NCI-H524 (cell line): Measurements from ENCODE around the gene RAB3C.
"Not testable (repeated sequence)": the region's sequence is repeated elsewhere in the genome, so short reads cannot be mapped to it uniquely, and the experiment has no call there.

Experiments used
- DNase-seq, 2 experiments: peaks; one replicate each; lab custom pipeline; 2025; lab: John Stamatoyannopoulos, UW

The RAB3C gene

DNA sequence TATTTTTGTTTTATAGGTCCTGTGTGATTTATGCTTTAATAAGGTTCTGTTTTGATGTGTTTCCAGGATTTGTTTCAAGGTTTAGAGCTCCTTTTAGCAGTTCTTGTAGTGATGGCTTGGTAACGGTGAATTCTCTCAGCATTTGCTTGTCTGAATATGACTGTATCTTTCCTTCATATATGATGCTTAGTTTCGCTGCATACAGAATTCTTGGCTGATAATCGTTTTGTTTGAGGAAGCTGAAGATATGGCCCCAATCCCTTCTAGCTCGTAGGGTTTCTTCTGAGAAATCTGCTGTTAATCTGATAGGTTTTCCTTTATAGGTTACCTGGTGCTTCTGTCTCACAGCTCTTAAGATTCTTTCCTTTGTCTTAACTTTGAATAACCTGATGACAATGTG lies 20.0 kb downstream of the RAB3C start:
- not testable (repeated sequence) for DNase-seq

DNA sequence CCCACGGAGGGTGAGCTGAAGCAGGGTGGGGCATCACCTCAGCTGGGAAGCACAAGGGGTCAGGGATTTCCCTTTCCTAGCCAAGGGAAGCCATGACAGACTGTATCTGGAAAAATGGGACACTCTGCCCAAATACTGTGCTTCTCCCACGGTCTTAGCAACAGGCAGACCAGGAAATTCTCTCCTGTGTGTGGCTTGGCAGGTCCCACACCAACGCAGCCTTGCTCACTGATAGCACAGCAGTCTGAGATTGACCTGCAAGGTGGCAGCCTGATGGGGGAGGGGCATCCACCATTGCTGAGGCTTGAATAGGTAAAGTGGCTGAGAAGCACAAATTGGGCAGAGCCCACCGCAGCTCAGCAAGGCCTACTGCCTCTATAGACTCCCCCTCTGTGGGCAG lies 23.2 kb downstream of the RAB3C start:
- DNase-seq = no peak

DNA sequence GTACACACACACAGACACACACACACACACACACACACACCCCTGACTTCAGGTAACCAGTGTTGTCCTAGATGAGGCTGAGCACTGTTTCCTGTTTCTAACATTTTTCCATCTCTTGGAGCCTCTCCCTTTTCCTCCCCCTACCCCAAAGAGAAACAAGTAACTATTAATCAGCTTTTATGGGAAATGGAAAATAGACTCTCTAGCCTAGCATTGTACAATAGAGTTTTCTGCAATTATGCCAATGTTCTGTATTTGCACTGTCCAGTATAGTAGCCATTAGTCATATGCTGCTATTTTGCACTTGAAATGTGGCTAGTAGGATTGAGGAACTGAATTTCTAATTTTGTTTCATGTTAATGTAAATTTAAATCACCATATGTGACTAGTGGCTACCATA lies 33.1 kb downstream of the RAB3C start:
- DNase-seq = no peak

DNA sequence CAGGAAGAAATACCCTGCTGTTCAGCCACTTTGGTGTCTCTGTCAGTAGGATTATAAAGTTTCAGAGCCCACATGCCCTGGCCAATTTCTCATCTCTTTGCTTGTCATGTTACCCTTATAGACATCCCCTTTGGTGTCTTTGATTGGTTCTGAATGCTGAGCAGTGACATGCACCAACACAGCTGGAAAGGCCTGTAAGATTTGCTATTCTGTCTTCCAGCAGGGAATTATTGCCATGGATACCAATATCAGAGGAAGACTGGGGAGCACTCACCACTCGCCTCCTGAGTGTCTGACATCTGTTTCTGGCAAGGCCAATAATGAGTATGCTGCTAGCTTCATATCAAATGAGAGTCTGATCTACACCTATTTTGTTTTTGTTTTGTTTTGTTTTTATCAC lies 34.4 kb downstream of the RAB3C start:
- DNase-seq = no peak

DNA sequence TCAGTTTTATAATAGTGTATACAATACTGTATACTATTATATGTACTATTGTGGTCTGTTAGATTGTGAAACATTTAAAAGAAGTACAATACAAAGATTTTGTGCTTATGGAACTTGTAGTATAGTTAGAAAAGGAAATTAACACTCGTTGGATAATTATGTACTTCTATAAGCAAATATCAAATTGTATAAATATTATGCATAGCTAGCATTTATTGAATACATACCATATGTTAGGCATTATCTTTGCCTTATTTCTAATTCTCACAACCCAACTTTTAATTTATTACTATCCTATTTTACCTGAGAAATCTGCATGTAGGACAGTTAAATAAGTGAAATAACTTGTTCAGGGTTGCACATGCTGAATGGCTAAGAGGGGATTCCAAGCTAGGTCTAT lies 37.5 kb downstream of the RAB3C start:
- no peak for DNase-seq

DNA sequence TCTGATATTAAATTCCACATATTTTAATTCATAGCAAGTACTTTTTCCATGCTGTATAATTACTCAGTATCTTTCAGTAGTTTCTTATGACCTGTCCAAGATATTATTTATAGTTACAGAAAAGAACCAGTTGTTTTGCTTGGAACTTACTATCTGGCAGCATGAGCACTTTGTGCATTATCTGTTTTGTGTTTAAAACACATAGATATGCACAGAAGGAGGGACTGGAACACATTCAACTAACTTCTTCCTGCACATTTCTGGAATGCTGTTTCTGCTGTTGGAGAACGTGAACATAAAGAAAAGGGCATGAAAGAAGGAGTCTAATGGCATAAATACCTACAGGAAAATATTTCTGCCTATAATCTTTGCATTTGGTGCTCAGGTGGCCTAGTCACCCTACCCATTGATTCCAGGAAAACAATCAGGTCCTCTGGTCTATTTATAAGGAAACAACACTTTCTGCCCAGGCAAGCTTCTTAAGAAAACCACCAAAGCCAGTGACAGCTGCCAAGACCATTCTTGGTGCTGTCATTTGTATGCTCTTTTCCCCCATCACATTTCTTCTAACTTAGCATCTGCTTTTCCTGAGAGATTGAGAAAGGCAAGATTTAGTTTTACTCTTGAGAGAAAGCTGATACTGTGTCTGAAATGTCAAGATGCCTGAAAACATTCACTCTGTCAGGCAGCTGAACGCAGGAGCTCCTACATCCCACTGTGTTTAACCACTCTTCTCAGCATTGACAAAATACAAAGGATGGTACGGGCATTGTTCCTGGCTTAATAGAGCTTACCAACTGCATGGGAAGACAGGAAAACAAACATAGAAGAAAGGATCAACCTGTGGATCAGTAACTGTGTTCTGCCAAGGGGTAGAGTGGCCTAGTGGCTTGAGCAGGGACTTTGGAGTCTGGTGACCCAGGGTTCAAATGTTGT lies 40.3 kb downstream of the RAB3C start:
- DNase-seq = no peak

DNA sequence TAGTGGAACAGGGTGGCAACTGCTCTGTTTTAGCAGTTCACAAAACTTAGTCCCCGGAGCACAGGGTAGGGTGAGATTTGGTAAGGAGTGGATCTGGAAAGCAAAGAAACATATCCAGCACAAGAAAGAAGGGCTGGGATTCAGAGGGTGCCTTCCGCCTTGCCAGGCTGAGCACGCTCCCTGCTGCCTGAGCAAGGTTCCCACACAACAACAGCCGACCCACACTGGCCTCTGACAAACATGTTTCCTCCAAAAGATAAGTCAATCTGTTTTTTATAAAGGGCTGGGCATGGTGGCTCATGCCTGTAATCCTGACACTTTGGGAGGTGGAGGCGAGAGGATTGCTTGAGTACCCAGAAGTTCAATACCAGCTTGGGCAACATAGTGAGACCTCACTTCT lies 45.8 kb downstream of the RAB3C start:
- DNase-seq = no peak

DNA sequence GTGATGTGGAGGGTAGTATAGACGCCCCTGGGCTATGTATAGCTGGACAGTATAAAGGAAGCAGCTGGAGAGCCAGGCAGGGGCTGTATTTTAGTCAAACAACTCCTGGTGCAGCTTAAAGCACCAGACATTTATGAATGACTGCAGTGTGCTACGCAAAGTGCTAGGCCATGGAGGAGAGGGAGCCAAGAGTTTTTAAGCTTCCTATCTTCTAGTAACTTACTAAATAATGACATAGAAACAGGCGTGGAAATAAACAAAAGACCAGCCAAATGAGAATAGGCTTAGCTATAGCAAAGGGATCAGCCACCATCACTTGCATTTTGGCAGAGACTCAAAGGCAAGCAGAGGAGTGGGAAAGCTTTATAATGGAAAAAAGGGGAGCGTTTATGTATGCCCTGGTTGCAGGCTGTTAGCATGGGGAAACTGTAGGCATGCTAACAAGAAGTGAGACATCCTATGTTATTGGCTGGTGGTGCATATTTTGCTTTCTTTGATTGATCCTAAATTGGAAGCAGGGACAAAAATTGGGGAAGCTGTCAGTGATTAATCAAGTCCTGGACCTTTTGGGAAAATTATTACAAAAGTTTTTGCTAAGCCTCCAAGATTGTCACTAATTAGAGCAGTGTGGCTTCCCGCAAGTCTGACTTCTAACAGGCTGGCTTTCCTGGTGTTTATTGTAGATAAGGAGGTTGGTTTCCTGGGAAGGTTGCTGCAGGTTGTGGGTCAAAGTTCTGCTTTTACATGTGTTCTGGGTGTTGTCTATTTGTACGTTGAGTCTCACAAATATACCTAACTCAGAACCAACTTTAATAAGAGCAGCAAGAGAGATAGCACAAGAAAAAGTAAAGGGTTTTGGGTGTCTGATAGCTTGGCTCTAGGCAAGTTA lies 46.6 kb downstream of the RAB3C start:
- DNase-seq = no peak

DNA sequence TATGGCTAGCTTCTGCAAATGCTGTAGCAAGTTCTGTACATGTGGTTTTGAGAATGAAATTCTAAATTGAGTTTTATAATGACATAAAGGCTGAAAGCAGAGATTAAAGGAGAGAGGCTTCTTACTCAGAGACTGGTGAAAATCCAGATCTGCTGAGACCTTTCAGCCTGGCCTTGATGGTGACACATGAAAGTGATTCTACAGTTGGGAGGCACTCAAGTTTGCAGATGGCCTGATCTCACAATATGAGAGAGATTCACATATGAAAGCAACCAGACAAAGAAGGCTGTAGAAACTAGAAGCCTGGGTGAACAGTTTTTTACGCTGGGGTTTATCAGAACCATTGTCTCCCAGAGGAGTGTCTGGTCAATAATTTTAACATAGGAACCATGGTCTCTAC lies 49.0 kb downstream of the RAB3C start:
- no peak for DNase-seq

DNA sequence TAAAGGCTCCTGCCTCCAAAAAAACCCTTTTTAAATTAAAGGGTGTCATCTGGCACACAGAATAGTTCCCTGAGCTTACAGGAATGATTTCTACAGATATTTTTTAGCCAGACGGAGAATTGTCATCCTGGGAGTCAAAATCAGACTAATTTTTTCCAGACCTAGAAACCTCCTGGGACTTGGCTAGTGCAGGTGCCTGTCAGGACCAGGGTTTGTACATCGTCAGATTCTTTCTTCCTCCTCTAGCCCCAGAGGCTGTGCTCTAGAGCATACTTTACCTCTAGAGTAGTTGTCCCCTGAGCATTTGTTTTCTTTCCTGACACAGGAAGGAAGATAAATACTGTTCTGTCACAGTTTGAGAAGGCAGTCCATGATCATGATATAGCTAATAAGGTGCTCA lies 52.5 kb downstream of the RAB3C start:
- DNase-seq = no peak

DNA sequence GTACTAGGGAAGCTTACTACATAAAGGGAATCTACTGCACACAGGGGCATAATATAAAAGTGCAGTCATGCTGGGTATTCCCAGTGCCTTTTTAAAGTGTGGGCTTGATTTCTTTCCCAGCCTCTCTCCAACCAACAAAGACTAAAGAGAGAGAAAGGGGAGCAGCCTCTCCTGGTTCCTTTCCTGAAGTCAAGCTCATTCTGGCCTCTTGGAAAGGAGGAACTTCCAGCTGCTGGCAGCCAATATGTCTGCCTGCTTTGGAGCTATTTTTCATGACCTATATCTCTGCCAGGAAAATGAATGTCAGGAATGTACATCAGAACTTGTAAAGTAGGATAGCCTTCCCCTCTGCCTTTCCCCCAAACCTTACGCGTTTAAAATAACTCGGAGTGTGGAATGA lies 57.1 kb downstream of the RAB3C start:
- DNase-seq = no peak

DNA sequence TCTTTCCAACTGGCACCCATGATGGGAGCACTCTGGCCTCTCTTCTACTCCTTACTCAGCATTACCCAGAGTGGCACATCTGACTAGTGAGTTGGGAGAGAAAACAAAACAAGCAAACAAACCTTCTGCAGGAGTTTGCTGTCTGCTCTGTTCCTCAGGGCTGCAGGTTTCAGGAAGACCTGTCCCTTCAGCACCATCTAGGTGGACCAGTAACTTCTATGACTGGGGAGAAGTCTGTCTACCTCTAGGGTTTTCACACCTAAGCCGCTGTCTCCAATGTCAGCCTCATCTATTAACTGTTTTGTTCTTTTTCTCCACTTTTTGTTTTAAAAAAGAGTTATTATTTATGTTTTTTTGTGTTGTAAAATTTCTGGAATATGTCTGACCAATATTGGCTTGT lies 58.7 kb downstream of the RAB3C start:
- no peak for DNase-seq

DNA sequence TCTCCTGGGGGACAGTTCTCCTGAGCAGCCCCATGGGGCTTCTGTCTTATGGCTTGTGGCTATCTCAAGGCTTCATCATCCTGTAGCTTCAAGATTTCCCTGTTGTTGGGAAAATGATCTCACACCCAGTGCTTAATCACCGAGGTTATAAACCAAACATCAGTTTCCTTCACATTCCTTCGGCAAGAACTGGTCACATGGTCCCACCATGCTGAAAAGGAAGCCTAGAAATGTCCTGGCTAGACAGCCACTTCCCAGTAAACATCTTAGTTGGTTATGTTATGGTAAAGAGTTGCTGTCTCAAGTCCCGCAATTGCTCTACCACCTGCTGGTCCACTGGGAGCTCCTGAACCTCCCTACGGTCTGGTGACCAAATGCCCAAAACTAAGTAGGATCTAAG lies 66.0 kb downstream of the RAB3C start:
- DNase-seq = no peak

DNA sequence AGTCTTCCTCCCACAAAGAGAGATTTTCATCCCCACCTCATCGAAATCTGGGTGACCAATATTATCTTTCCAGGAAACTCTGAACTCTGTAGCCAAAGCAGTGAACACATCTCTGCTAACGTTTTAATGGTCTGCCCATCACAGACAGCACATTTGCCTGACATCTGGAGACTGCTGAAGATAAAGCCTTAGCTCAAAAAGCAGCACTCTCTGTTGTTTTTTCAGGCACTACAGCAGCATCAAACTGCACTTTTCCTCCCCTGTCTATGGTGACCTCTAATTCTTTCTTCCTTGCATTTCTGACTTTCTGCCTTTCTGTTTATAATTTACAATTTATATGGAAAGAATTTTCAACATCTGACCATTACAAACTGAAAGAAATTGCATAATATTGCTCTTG lies 66.8 kb downstream of the RAB3C start:
- no peak for DNase-seq

DNA sequence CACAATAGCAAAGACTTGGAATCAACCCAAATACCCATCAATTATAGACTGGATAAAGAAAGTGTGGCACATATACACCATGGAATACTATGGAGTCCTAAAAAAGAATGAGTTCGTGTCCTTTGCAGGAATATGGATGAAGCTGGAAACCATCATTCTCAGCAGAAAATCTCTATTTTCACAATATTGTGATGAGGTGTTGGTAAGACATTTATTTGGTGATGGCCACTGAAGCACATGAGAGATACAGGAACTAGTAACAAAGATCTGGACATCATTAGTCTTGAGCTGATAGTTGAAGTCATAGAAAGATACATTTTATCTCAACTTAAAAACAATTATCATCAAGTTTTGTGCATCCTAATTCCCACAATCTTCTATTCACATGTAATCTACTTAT lies 70.6 kb downstream of the RAB3C start:
- no peak for DNase-seq

DNA sequence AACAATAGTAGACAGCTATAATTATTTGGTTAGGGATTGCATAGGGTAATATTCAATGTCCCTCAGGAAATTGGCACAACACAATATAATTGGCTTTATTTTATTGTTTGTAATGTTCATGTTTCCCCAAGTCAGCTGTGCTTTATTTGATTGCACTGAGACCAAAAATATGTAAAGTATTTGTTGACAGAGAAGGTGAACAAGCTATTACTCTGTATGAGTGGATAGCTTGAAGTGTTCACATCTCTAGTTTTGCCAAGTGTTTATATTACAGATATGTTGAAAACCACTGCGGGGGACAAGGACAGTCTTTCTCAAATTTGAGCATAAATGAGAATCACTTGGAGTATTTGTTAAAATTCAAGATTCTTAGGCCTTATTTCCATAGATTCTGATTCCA lies 83.3 kb downstream of the RAB3C start:
- DNase-seq = no peak

DNA sequence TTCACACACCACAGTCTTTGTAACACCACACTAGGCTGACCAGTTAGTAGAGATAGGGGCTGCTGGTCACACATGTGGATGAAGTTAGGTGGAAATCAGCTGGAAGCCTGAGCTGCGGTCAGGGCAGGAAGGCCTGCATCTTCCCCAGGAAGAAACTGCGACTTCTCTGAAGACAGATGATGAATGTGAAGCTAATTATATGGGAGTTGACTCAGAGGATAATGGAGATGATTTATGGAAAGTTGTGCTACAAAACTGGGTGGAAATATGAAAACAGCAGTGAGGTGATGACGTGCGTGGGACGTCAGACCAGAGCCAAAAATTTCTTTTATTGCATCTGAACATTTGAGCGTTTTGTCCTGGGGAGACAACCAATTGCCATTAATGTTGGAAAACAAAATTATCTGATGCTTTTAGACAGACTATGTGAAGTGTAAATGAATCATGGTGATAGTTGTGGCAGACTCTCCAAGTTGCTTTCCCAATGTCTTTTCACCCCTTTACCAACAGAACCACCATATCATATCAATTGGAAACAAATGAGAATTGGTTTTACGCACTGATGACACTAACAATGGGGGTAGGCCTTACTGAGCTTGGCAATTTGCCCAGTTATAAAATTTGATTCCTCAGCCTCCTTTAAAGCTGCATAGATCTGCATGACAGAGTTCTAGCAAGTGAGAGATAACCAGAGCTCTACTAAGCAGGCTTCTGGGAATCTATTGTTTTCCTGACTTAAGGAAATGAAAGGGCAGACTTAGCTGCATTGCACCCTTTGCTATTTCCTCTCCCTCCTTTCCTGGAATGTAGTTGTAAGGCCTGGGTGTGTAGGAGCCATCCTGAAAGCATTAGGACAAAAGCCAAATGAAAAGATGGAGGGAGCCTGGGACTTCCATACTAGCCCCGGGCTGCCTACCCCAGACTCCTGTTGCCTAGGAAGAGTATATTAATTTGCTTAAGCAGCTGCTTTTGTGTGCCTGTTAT lies 84.0 kb downstream of the RAB3C start:
- DNase-seq = no peak

DNA sequence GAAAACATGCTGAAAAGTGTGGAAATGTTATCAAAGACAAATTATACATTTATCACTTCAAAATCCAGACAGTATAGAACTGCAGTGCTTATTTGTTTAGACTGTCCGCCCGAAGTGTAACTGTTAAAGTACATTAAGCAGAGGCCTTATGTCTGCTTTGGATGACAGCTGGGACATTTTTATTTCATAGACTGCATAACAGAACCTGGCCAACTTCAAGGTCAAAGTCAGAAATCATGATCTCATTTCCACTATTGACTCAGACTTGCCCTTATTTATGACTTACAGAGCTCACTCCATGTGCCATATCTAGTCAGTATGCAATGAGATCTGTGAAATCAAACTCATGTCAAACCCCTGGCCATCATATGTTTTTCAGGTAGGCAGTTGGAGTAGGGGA lies 87.7 kb downstream of the RAB3C start:
- DNase-seq = no peak

DNA sequence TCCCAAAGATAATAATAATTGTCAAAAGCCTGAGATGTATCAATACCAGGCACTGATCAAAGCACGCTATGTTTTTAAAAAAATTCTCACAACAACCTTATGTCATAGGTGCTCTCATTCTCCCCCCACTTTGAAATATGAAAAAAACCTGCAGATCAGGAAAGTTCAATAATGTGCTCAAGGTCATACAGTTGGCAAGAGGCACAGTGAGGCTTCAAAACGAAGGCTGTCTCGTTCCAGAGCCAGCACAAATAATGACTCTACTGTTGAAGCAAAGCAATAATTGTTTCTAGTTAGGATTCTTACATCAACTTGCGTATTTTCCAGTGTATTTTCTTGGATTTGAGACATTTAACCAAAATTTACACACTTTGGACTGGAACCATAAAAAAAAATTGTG lies 88.3 kb downstream of the RAB3C start:
- no peak for DNase-seq

DNA sequence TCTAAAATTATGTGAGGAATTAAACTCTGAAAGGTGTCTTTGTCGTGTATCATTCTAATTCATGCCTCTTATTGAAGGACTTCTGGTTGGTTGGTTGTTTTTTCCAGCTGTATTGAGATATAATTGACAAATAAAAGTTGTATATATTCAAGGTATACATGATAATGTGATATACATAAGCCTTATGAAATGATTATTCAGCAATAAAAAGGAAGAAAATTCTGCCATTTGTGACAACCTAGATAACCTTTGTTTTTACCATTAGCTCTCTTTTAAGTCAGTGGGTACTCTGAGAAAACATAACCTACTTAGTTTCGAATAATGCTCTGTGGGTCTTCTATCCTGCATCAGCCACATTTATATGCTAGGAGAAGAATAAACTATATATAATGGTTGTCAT lies 89.6 kb downstream of the RAB3C start:
- no peak for DNase-seq

DNA sequence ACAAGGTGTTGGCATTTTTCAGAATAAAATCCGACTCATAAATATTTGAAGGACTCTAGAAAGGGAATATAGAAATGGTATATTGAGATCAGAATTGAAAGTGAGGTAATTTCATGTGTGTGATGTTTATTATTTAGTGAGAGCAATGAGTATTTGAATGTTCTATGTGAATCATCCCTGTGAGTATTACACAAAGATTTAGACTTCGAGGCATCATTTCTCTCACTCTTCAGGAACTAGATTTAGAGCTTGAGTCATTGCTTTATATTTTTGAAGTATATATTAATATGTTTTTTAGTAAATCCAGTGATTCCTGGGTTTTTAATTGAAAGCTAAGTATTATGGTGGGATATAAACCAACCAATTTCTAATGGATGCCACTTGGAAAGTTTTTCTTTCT lies 91.2 kb downstream of the RAB3C start:
- no peak for DNase-seq

DNA sequence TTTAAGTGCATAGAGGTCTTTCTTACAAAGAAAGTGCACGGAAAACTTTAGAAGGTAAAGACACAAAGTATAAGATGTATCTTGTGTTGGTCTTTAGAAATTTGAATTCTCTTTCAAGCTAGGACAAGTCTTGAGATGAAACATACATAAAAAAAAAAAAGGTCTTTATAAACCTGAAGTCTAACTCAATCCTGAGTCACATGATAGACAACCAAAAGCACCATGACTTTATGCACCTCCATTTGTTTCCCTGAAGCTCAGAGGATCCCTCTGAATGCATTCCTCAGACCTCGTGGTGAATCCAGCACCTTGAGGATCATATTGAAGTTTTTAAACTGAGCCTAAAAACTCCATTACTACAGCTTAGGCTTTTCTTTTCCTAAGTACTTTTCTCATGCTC lies 91.8 kb downstream of the RAB3C start:
- no peak for DNase-seq
